Parathyroid adenoma (tissue), 2 donors: Measurements from ENCODE around the gene SRGN.

Experiments
- H2AFZ ChIP-seq: fragments of 300-600 bp; sonication (generic); one replicate; pipeline ENCODE4 v1.7.0; 2017; ENCODE audit warnings: antibody characterized with exemption, mild to moderate bottlenecking
- H3K27ac ChIP-seq: fragments of 300-600 bp; sonication (generic); one replicate; pipeline ENCODE4 v1.7.0; 2017
- H3K27me3 ChIP-seq: fragments of 300-600 bp; sonication (generic); one replicate; pipeline ENCODE4 v1.7.0; 2017; ENCODE audit warnings: low read length; ENCODE audit not compliant: control insufficient read depth, insufficient read depth
- H3K36me3 ChIP-seq: fragments of 300-600 bp; sonication (generic); one replicate; pipeline ENCODE4 v1.7.0; 2017; ENCODE audit warnings: low read length; ENCODE audit not compliant: control insufficient read depth, insufficient read depth
- H3K4me1 ChIP-seq: fragments of 300-600 bp; sonication (generic); one replicate; pipeline ENCODE4 v1.7.0; 2017; ENCODE audit warnings: control low read depth
- H3K4me2 ChIP-seq: fragments of 300-600 bp; sonication (generic); one replicate; pipeline ENCODE4 v1.7.0; 2017; ENCODE audit warnings: low read length
- H3K4me3 ChIP-seq: fragments of 300-600 bp; sonication (generic); one replicate; pipeline ENCODE4 v1.7.0; 2017; ENCODE audit warnings: low read depth, low read length
- H3K79me2 ChIP-seq: fragments of 300-600 bp; sonication (generic); one replicate; pipeline ENCODE4 v1.7.0; 2017; ENCODE audit warnings: control low read depth
- H3K9ac ChIP-seq: fragments of 300-600 bp; sonication (generic); one replicate; pipeline ENCODE4 v1.7.0; 2017; ENCODE audit warnings: mild to moderate bottlenecking
- H3K9me3 ChIP-seq: fragments of 300-600 bp; sonication (generic); one replicate; pipeline ENCODE4 v1.7.0; 2017; ENCODE audit warnings: low read length; ENCODE audit not compliant: control insufficient read depth
- TF ChIP-seq, protein P1 (sequence below): fragments of 300-600 bp; sonication (generic); IDR thresholded peaks from one replicate; pipeline ENCODE4 v1.7.0; 2017; ENCODE audit warnings: antibody characterized with exemption, mild to moderate bottlenecking
- donor health status: primary hyperparathyroidism.

The SRGN gene

DNA sequence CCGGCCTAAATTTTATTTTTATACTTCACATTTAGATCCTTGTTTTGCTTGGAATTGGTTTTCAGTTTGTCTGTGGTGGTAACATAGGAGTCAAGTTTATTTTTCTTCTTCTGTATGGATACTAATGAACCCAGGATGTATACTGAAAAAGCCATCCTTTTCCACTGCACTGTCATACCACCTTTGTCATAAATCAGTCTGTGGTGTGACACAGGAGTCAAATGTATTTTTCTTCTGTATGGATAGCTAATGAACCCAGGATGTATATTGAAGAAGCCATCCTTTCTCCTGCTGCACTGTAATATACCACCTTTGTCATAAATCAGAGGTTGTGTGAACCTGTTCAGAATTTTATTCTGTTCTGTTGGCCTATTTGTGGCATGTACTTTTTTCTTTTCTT is 57.4 kb downstream of the SRGN start:
- Histone ChIP-seq H3K9ac (no peak overlapping the region), H3K36me3 (no peaks in the 10 kb centered on the region), H3K4me3 (no peak overlapping the region), H3K27ac (no peak overlapping the region), H3K4me2 (no peak overlapping the region), H3K9me3 (no peaks in the 10 kb centered on the region), H3K4me1 (no peaks in the 10 kb centered on the region), H3K27me3 (no peaks in the 10 kb centered on the region), H2AFZ (no peak overlapping the region), H3K79me2 (peaks cover 57% of the 10 kb centered on the region)
- TF ChIP-seq, protein P1, sequence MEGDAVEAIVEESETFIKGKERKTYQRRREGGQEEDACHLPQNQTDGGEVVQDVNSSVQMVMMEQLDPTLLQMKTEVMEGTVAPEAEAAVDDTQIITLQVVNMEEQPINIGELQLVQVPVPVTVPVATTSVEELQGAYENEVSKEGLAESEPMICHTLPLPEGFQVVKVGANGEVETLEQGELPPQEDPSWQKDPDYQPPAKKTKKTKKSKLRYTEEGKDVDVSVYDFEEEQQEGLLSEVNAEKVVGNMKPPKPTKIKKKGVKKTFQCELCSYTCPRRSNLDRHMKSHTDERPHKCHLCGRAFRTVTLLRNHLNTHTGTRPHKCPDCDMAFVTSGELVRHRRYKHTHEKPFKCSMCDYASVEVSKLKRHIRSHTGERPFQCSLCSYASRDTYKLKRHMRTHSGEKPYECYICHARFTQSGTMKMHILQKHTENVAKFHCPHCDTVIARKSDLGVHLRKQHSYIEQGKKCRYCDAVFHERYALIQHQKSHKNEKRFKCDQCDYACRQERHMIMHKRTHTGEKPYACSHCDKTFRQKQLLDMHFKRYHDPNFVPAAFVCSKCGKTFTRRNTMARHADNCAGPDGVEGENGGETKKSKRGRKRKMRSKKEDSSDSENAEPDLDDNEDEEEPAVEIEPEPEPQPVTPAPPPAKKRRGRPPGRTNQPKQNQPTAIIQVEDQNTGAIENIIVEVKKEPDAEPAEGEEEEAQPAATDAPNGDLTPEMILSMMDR: no peak

DNA sequence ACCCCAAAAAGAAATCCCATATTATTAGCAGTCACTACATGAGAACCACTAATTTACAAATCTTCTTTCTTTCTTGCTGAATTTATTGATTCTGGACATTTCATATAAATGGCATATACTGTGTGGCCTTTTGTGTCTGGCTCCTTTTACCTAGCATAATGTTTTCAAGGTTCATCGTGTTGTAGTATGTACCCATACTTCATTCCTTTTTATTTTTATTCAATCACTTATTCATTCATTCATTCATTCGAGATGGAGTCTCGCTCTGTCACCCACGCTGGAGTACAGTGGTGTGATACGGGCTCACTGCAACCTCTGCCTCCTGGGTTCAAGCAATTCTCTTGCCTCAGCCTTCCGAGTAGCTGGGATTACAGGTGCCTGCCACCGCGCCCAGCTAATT is 58.0 kb downstream of the SRGN start:
- Histone ChIP-seq H3K9ac (no peak overlapping the region), H3K36me3 (no peaks in the 10 kb centered on the region), H3K4me3 (no peak overlapping the region), H3K4me2 (no peak overlapping the region), H3K79me2 (peaks cover 57% of the 10 kb centered on the region), H3K27me3 (no peaks in the 10 kb centered on the region), H2AFZ (no peak overlapping the region), H3K4me1 (no peaks in the 10 kb centered on the region), H3K27ac (no peak overlapping the region), H3K9me3 (no peaks in the 10 kb centered on the region)
- TF ChIP-seq, protein P1: no peak

DNA sequence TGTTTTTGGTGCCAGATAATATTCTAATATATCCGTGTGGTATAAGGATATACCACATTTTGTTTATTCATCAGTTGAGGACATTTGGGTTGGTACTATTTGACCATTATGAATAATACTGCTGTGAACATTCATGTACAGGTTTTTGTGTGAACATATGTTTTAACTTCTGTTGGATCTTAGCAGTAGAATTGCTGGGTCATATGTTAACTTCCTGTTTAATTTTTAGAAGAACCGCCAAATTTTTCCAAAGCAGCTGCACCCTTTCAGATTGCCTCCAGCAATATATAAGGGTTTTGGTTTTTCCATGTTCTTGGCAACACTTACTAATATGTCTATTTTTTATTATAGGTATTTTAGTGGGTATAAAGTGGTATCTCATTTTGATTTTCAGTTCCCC is 58.9 kb downstream of the SRGN start:
- H3K27me3 ChIP-seq: no peaks in the 10 kb centered on the region
- H3K4me3 ChIP-seq: no peak overlapping the region
- TF ChIP-seq, protein P1: no peak
- H2AFZ ChIP-seq: no peak overlapping the region
- no peak overlapping the region for H3K9ac ChIP-seq
- H3K4me1 ChIP-seq: no peaks in the 10 kb centered on the region
- H3K36me3 ChIP-seq: no peaks in the 10 kb centered on the region
- H3K27ac ChIP-seq: no peak overlapping the region
- no peak overlapping the region for H3K4me2 ChIP-seq
- peaks cover 53% of the 10 kb centered on the region for H3K79me2 ChIP-seq
- H3K9me3 ChIP-seq: no peaks in the 10 kb centered on the region

DNA sequence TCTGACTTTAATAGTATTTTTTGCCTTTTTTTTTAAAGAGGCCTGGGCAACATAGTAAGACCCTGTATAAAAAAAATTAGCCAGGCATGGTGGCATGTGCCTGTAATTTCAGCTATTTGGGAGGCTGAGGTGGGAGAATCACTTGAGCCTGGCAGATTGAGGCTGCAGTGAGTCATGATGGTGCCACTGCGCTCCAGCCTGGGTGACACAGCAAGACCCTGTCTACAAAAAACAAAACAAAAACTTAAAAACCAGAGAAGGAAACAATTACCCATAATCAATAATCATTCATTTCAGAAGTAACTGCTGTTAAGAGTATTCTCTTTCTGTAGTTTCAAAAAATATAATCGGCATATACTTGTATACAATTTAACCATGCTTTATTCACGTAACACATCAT is 64.1 kb downstream of the SRGN start:
- no peak overlapping the region for H3K4me2 ChIP-seq
- no peak overlapping the region for H2AFZ ChIP-seq
- no peaks in the 10 kb centered on the region for H3K9me3 ChIP-seq
- H3K27me3 ChIP-seq: no peaks in the 10 kb centered on the region
- H3K36me3 ChIP-seq: no peaks in the 10 kb centered on the region
- TF ChIP-seq, protein P1: no peak
- peaks cover 35% of the 10 kb centered on the region for H3K79me2 ChIP-seq
- no peak overlapping the region for H3K4me3 ChIP-seq
- no peak overlapping the region for H3K9ac ChIP-seq
- H3K27ac ChIP-seq: no peak overlapping the region
- no peaks in the 10 kb centered on the region for H3K4me1 ChIP-seq

DNA sequence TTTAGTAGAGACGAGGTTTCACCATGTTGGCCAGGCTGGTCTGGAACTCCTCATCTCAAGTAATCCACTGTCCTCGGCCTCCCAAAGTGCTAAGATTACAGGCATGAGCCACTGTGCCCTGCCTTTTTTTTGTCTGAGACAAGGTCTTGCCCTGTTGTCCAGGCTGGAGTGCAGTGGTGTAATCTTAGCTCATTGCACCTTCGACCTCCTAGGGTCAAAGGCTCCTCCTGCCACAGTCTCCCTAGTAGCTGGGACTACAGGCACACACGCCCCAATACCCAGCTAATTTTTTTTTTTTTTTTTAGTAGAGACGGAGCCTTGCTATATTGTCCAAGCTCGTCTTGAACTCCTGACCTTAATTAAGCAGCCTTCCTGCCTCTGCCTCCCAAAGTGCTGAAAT is 65.3 kb downstream of the SRGN start:
- no peak overlapping the region for H3K27ac ChIP-seq
- H3K4me2 ChIP-seq: no peak overlapping the region
- H3K4me3 ChIP-seq: no peak overlapping the region
- H3K79me2 ChIP-seq: peaks cover 36% of the 10 kb centered on the region
- no peaks in the 10 kb centered on the region for H3K36me3 ChIP-seq
- H3K27me3 ChIP-seq: no peaks in the 10 kb centered on the region
- H3K4me1 ChIP-seq: no peaks in the 10 kb centered on the region
- no peak overlapping the region for H2AFZ ChIP-seq
- H3K9me3 ChIP-seq: no peaks in the 10 kb centered on the region
- no peak overlapping the region for H3K9ac ChIP-seq
- TF ChIP-seq, protein P1: no peak
